Stomach (tissue), 4 donors: ENCODE results near the gene ZFP92.

ENCODE experiments used
- POLR2A ChIP-seq, 4 donors: fragments of 450-650 bp; IDR thresholded peaks; one replicate each; pipeline ENCODE4 v1.6.1; 2016; ENCODE audit warnings: antibody characterized with exemption in 4 of 4, control low read depth in 2 of 4, mild to moderate bottlenecking in 1 of 4, moderate library complexity in 1 of 4
- POLR2AphosphoS5 ChIP-seq, 3 donors: sonication (generic); formaldehyde crosslinking; IDR thresholded peaks; one replicate each; pipeline ENCODE4 v1.6.1; 2016; ENCODE audit warnings: antibody characterized with exemption in 3 of 3
- TF ChIP-seq, protein P1 (sequence below), 7 experiments: fragments of 450-650 bp in 4 of 7; fragments of 200-600 bp in 3 of 7; sonication (generic) in 3 of 7; IDR thresholded peaks; one replicate each; pipeline ENCODE4 v1.5.1; 2016 to 2019; ENCODE audit warnings: antibody characterized with exemption in 7 of 7, control low read depth in 2 of 7, mild to moderate bottlenecking in 1 of 7

DNA sequence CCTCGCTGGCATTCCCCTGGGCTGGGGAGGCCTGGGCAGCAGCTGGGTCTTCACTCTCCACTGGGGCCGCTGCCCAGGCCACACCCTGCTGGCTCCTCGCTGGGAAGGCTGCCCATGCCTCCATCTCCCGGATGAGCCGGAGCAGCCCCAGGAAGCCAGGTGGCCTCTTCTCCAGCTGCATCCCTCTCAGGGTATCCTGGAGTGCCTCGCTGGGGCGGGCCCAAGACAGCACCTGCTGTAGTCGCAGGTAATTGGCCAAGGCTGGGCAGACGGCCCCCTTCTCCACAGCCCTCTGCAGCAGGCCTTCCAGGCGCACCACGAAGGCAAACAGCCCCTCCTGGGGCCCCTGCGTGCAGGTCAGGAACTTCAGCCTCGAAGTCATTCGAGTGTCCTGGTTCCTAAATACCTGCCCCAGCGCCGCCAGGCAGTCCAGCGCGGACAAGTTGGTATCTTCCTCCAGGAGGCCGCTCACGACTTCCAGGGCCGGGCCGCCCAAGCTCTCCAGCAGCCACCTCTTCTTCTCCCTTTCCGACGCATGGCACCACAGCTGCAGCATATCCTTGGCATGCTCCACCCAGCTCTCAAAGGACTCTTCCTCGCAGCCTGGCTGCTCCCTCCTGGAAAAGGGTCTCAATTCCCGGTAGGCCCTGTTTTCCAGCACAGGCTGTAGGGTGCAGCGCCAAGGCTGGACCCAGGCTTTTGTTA is 13.9 kb upstream of the ZFP92 start:
- TF ChIP-seq, protein P1, sequence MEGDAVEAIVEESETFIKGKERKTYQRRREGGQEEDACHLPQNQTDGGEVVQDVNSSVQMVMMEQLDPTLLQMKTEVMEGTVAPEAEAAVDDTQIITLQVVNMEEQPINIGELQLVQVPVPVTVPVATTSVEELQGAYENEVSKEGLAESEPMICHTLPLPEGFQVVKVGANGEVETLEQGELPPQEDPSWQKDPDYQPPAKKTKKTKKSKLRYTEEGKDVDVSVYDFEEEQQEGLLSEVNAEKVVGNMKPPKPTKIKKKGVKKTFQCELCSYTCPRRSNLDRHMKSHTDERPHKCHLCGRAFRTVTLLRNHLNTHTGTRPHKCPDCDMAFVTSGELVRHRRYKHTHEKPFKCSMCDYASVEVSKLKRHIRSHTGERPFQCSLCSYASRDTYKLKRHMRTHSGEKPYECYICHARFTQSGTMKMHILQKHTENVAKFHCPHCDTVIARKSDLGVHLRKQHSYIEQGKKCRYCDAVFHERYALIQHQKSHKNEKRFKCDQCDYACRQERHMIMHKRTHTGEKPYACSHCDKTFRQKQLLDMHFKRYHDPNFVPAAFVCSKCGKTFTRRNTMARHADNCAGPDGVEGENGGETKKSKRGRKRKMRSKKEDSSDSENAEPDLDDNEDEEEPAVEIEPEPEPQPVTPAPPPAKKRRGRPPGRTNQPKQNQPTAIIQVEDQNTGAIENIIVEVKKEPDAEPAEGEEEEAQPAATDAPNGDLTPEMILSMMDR (IDR thresholded peaks at IDR 0.05): no peak
- TF ChIP-seq POLR2A (IDR thresholded peaks at IDR 0.05): no peak
- no peak for TF ChIP-seq POLR2AphosphoS5 (IDR thresholded peaks at IDR 0.05)
